OCI-LY1 (cell line): ENCODE measurements around the gene SH2D1A.

Source experiments
- H2AFZ ChIP-seq: fragments of 200-600 bp; sonication (generic), shearing (Covaris generic); 2 replicates; pipeline ENCODE4 v1.6.0; 2014; ENCODE audit warnings: antibody characterized with exemption, mild to moderate bottlenecking, low read length
- H3F3A ChIP-seq: fragments of 200-600 bp; sonication (generic), shearing (Covaris generic); 2 replicates; pipeline ENCODE4 v1.6.0; 2014; ENCODE audit warnings: mild to moderate bottlenecking, antibody characterized with exemption, low read length, moderate library complexity; ENCODE audit not compliant: insufficient read depth
- H3K27ac ChIP-seq: fragments of 200-600 bp; sonication (generic); 2 replicates; pipeline ENCODE4 v1.5.1; 2014; ENCODE audit warnings: low read length, mixed run types, mild to moderate bottlenecking, low read depth; ENCODE audit not compliant: poor library complexity, severe bottlenecking
- H3K27me3 ChIP-seq: fragments of 200-600 bp; sonication (generic); 2 replicates; pipeline ENCODE4 v1.6.0; 2014; ENCODE audit warnings: antibody characterized with exemption, mild to moderate bottlenecking, low read length, moderate library complexity; ENCODE audit not compliant: insufficient read depth
- H3K36me3 ChIP-seq: fragments of 200-600 bp; sonication (generic); 2 replicates; pipeline ENCODE4 v1.6.1; 2014; ENCODE audit warnings: mild to moderate bottlenecking, antibody characterized with exemption, low read length, moderate library complexity, mixed read lengths; ENCODE audit not compliant: insufficient read depth
- H3K4me1 ChIP-seq: fragments of 200-600 bp; sonication (generic); 2 replicates; pipeline ENCODE4 v1.5.1; 2014; ENCODE audit warnings: mild to moderate bottlenecking, low read length, moderate library complexity; ENCODE audit not compliant: insufficient read depth, severe bottlenecking
- H3K4me2 ChIP-seq: fragments of 200-600 bp; sonication (generic), shearing (Covaris generic); 2 replicates; pipeline ENCODE4 v1.6.1; 2014; ENCODE audit warnings: low read length
- H3K4me3 ChIP-seq: fragments of 200-600 bp; sonication (generic); 2 replicates; pipeline ENCODE4 v1.5.1; 2014; ENCODE audit warnings: low read length, low read depth, mild to moderate bottlenecking, mixed read lengths; ENCODE audit not compliant: poor library complexity, severe bottlenecking
- H3K79me2 ChIP-seq: fragments of 200-600 bp; shearing (Covaris generic); 2 replicates; pipeline ENCODE4 v1.6.1; 2016; ENCODE audit warnings: mixed run types, low read length, mixed read lengths; ENCODE audit not compliant: insufficient read depth
- H3K9ac ChIP-seq: fragments of 200-600 bp; sonication (generic), shearing (Covaris generic); 2 replicates; pipeline ENCODE4 v1.6.1; 2014; ENCODE audit warnings: mild to moderate bottlenecking, low read length, mixed read lengths
- H3K9me2 ChIP-seq: fragments of 200-600 bp; sonication (generic), shearing (Covaris generic); 2 replicates; pipeline ENCODE4 v1.6.1; 2014; ENCODE audit warnings: low read depth, mild to moderate bottlenecking, low read length, mixed read lengths
- H3K9me3 ChIP-seq: fragments of 200-600 bp; shearing (Covaris generic); 2 replicates; pipeline ENCODE4 v1.6.1; 2014; ENCODE audit warnings: low read length, mixed read lengths
- H4K20me1 ChIP-seq: fragments of 200-600 bp; sonication (generic), shearing (Covaris generic); 2 replicates; pipeline ENCODE4 v1.6.0; 2016; ENCODE audit warnings: mild to moderate bottlenecking, low read length; ENCODE audit not compliant: insufficient read depth
- EZH2 ChIP-seq: fragments of 200-600 bp; sonication (generic), shearing (Covaris generic); IDR thresholded peaks from 2 replicates; pipeline ENCODE4 v1.8.0; 2017; ENCODE audit warnings: borderline replicate concordance, mixed run types, mild to moderate bottlenecking, antibody characterized with exemption, low read length, moderate library complexity, mixed read lengths
- TF ChIP-seq, protein P1 (sequence below): fragments of 200-600 bp; sonication (generic), shearing (Covaris generic); IDR thresholded peaks from 2 replicates; pipeline ENCODE4 v1.5.1; 2017; ENCODE audit warnings: mild to moderate bottlenecking, antibody characterized with exemption, low read length, moderate library complexity, mixed read lengths

SH2D1A gene

GRCh38 chrX:124347242-124347641 is 879 bp downstream of the SH2D1A start:
- no peak overlapping the region for H3K9ac ChIP-seq
- no peaks in the 10 kb centered on the region for H4K20me1 ChIP-seq
- no peak for TF ChIP-seq EZH2
- TF ChIP-seq, protein P1, sequence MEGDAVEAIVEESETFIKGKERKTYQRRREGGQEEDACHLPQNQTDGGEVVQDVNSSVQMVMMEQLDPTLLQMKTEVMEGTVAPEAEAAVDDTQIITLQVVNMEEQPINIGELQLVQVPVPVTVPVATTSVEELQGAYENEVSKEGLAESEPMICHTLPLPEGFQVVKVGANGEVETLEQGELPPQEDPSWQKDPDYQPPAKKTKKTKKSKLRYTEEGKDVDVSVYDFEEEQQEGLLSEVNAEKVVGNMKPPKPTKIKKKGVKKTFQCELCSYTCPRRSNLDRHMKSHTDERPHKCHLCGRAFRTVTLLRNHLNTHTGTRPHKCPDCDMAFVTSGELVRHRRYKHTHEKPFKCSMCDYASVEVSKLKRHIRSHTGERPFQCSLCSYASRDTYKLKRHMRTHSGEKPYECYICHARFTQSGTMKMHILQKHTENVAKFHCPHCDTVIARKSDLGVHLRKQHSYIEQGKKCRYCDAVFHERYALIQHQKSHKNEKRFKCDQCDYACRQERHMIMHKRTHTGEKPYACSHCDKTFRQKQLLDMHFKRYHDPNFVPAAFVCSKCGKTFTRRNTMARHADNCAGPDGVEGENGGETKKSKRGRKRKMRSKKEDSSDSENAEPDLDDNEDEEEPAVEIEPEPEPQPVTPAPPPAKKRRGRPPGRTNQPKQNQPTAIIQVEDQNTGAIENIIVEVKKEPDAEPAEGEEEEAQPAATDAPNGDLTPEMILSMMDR = no peak
- no peak overlapping the region for H3K4me3 ChIP-seq
- no peak overlapping the region for H3K27ac ChIP-seq
- H3K9me3 ChIP-seq = no peaks in the 10 kb centered on the region
- no peaks in the 10 kb centered on the region for H3K36me3 ChIP-seq
- H3K4me2 ChIP-seq = no peak overlapping the region
- H2AFZ ChIP-seq = no peak overlapping the region
- H3K79me2 ChIP-seq = no peaks in the 10 kb centered on the region
- H3K4me1 ChIP-seq = no peaks in the 10 kb centered on the region
- no peaks in the 10 kb centered on the region for H3K27me3 ChIP-seq
- H3F3A ChIP-seq = no peaks in the 10 kb centered on the region
- no peaks in the 10 kb centered on the region for H3K9me2 ChIP-seq

DNA sequence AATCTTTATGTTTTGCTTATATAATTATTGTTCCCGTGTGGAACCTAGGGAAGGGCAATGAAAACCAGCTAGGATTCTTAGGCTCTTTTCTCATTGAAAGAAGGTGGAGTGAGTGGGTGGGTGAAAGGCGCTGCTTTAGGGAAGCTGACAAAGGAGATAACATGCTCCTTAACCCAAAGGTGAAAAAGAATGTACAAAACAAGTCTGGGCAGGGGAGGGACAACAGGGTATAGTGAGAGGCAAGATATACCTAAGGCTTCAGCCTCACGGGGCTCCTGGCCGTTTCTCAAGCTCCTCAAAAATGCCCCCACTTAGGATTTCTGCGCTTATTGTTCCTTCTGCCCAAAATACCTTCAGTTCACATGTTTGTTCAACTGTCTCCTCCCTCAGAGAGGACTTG is 1.8 kb downstream of the SH2D1A start:
- Histone ChIP-seq H3K9me3 (no peaks in the 10 kb centered on the region), H3K36me3 (no peaks in the 10 kb centered on the region), H4K20me1 (no peaks in the 10 kb centered on the region), H3K27ac (no peak overlapping the region), H3K4me3 (no peak overlapping the region), H2AFZ (no peak overlapping the region), H3K9ac (no peak overlapping the region), H3F3A (no peaks in the 10 kb centered on the region), H3K4me1 (no peaks in the 10 kb centered on the region), H3K9me2 (no peaks in the 10 kb centered on the region), H3K27me3 (no peaks in the 10 kb centered on the region), H3K79me2 (no peaks in the 10 kb centered on the region), H3K4me2 (no peak overlapping the region)
- TF ChIP-seq EZH2 = no peak
- TF ChIP-seq, protein P1 = no peak

GRCh38 chrX:124348885-124349453 is 2.6 kb downstream of the SH2D1A start:
- Histone ChIP-seq H3K9me3 (no peaks in the 10 kb centered on the region), H3K36me3 (no peaks in the 10 kb centered on the region), H3K4me3 (no peak overlapping the region), H3K4me2 (no peak overlapping the region), H3K27me3 (no peaks in the 10 kb centered on the region), H3K27ac (no peak overlapping the region), H4K20me1 (no peaks in the 10 kb centered on the region), H3K79me2 (no peaks in the 10 kb centered on the region), H3F3A (no peaks in the 10 kb centered on the region), H3K9me2 (no peaks in the 10 kb centered on the region), H3K4me1 (no peaks in the 10 kb centered on the region), H2AFZ (no peak overlapping the region), H3K9ac (no peak overlapping the region)
- TF ChIP-seq, protein P1 = no peak
- TF ChIP-seq EZH2 = no peak
